Lower leg skin (tissue), 4 donors: ENCODE measurements around the gene RRAGD. TPM values are rescaled to one million over a fixed set of nuclear protein-coding genes. Genes with fewer than 3 reads are reported as not detected.

Experiments used
- DNase-seq, 2 donors: peaks; one replicate each; pipeline ENCODE4 v3.0.0-alpha.2; 2019; ENCODE audit warnings: low spot score in 2 of 2
- H3K4me3 ChIP-seq: fragments of 200-600 bp; sonication (generic); 2 replicates; pipeline ENCODE4 v1.5.1; 2017; ENCODE audit warnings: mild to moderate bottlenecking, low read depth; ENCODE audit not compliant: poor library complexity, severe bottlenecking
- CTCF ChIP-seq, 3 donors: fragments of 450-650 bp; IDR thresholded peaks; one replicate each; pipeline ENCODE4 v1.5.1; 2016; ENCODE audit warnings: antibody characterized with exemption in 3 of 3, mild to moderate bottlenecking in 3 of 3, moderate library complexity in 2 of 3
- POLR2A ChIP-seq, 2 donors: fragments of 450-650 bp; IDR thresholded peaks; one replicate each; pipeline ENCODE4 v1.6.1; 2016 to 2017; ENCODE audit warnings: antibody characterized with exemption in 2 of 2, mild to moderate bottlenecking in 1 of 2, moderate library complexity in 1 of 2
- WGBS, 2 donors: methylation state at CpG; one replicate each; pipeline ENCODE4 v1.1.5; 2018; 5-methylcytosine and 5-hydroxymethylcytosine counted together
- intact Hi-C: fragments of 100-400 bp; cut with DNase I; formaldehyde crosslinking; loops from one replicate; pipeline ENCODE4 v1.15.0; 2023; ENCODE audit warnings: low total_unique reads
- total RNA-seq, 4 donors: library from RNA; depleted of rRNA; stranded (reverse); fragments of >200 nt; gene quantifications; one replicate each; pipeline ENCODE4 v1.1.0, GENCODE V29; 2016

The RRAGD gene
- total RNA-seq, 4 donors from 2014 or later, result 13.3 to 22.3 (median 20.1) TPM

DNA sequence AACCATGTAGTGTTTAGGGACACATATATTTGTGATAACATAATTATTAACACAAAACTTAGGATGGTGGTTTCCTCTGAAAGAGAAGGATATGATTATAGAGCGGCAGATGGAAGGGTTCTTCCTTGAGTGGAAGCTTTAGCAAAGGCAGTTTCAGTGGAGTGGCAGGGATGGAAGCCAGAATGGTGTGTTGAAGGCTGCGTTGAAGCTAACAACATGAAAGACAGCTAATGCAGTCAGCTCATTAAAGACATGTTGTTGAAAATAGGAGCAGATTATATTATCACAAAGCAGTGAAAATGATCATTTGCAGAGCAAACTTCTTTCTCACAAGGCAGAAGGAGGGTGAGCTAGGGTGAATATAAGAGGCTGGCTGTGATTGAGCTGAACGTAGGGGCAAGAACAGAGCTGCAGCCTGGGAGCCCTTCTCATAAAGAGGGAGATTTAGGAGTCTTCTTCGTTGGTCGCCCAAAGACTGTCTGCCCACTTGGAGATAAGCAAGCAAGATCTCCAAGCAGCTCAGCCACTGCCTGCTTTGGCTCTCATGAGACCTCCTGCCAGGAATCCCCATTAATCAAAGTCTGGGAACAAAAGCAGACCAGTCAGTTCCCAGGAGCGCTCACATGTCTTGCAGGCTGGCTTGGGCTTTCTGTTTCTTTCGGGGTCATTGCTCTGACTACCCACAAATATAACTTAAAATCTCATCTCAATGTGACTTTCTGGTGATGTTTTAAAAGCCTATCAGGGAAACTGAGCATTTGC lies 18.3 kb upstream of the RRAGD start:
- no peak for DNase-seq
- no peak overlapping the region for H3K4me3 ChIP-seq
- intact Hi-C loops, result loop anchor here (10.0 kb wide), 1 partner anchor 184 kb away; no protein-coding TSS in a partner anchor
- TF ChIP-seq POLR2A (IDR thresholded peaks at IDR 0.05), result no peak
- no peak for TF ChIP-seq CTCF (IDR thresholded peaks at IDR 0.05)
- WGBS, 2 donors, result 58% methylated on average over 7 of the region's 7 CpGs

DNA sequence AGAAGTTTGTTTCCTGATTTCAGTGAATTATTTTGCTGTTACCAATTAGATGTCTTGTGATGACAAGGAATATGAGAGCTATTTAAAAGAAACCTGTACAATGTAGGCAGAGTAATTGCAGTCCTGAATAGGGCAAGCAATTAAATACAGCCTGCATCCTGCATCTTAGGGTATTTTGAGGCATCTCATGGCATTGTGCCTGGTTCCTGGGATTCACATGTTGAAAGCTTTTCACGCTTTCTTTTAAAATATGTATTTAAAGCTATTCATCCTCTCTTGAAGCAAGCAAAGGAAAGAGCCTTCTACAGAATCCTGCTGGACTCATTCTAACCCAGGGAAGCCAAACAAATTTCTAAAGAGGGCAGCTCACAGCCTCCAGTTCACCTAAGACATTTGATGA lies 4.7 kb upstream of the RRAGD start:
- intact Hi-C loops, result no loop called here
- no peak overlapping the region for H3K4me3 ChIP-seq
- 91 to 92% methylated on average over 1 of the region's 1 CpG for WGBS, 2 donors
- no peak for DNase-seq
- TF ChIP-seq CTCF (IDR thresholded peaks at IDR 0.05), result no peak
- TF ChIP-seq POLR2A (IDR thresholded peaks at IDR 0.05), result no peak

- intact Hi-C loops, result no loop called here
- TF ChIP-seq CTCF (IDR thresholded peaks at IDR 0.05), result no peak
- no peak for TF ChIP-seq POLR2A (IDR thresholded peaks at IDR 0.05)
- H3K4me3 ChIP-seq, result no peak overlapping the region
- WGBS, 2 donors, result 88 to 94% methylated on average over 2 of the region's 2 CpGs
- DNase-seq, result no peak
Observed at GRCh38 chr6:89415185-89415584, 3.1 kb upstream of the RRAGD start.

DNA sequence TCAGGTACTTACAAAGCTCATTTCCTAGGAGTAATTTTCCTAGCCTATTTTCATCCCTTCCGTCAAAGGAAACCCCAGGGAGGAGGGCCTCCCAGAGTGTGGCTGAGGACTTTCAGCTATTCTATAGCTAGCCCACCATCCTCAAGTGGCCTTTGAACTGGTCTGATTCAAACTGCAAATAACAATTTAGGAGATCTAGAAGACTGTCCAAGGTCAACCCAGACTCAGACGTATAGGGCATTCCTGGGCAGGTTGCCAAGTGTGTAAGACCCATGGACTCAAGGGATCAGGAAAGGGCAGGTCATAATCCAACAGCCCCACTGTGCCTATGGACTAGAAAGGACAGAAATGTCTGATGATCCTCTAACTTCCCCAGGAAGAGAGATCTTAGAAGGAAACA lies 2.1 kb upstream of the RRAGD start:
- intact Hi-C loops, result no loop called here

DNA sequence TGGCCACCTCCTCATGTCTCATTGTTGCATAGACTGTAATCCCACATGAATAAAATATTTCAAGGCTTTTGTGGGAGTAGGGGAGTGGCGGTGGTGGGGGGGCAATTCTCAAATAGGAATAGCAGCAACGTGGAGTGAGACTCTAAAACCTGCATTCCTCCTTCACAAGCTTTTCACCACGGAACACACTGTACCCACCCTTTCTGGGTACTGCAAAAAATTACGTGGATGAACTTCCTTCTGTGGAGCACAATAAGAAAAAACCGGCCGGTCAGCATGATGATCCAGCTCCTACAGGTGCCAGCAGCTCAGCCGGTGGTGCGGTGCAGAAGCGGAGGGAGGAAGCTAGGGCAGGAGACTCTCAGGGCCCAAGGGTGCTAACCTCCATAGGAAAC lies 930 bp upstream of the RRAGD start:
- 13 to 16% methylated on average over 9 of the region's 9 CpGs for WGBS, 2 donors
- intact Hi-C loops, result no loop called here
- DNase-seq, result peak in 1 of 2 donors; percentile 18
- H3K4me3 ChIP-seq, result no peak overlapping the region
- TF ChIP-seq POLR2A (IDR thresholded peaks at IDR 0.05), result no peak
- no peak for TF ChIP-seq CTCF (IDR thresholded peaks at IDR 0.05)

More for the DNA sequence above, 2.1 kb upstream of the RRAGD start:
- no peak overlapping the region for H3K4me3 ChIP-seq
- TF ChIP-seq CTCF (IDR thresholded peaks at IDR 0.05), result no peak
- TF ChIP-seq POLR2A (IDR thresholded peaks at IDR 0.05), result no peak
- no peak for DNase-seq
- WGBS, 2 donors, result 19 to 37% methylated on average over 2 of the region's 2 CpGs
